GM12864 (cell line): ENCODE measurements around the gene KRTAP13-4.

Experiments used
- DNase-seq: peaks from one replicate; pipeline ENCODE4 v3.0.0-alpha.2; 2011; ENCODE audit warnings: low read depth
- H3K4me3 ChIP-seq: 2 replicates; pipeline ENCODE4 v1.5.1; 2011; ENCODE audit warnings: mild to moderate bottlenecking, low read depth, low read length, control low read depth
- TF ChIP-seq, protein P1 (sequence below): IDR thresholded peaks from 2 replicates; pipeline ENCODE4 v1.5.1; 2011; ENCODE audit warnings: low read depth, mild to moderate bottlenecking, moderate library complexity, low read length, control low read depth, inconsistent platforms; ENCODE audit errors: missing control alignments

The KRTAP13-4 gene, protein sequence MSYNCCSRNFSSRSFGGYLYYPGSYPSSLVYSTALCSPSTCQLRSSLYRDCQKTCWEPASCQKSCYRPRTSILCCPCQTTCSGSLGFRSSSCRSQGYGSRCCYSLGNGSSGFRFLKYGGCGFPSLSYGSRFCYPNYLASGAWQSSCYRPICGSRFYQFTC

DNA sequence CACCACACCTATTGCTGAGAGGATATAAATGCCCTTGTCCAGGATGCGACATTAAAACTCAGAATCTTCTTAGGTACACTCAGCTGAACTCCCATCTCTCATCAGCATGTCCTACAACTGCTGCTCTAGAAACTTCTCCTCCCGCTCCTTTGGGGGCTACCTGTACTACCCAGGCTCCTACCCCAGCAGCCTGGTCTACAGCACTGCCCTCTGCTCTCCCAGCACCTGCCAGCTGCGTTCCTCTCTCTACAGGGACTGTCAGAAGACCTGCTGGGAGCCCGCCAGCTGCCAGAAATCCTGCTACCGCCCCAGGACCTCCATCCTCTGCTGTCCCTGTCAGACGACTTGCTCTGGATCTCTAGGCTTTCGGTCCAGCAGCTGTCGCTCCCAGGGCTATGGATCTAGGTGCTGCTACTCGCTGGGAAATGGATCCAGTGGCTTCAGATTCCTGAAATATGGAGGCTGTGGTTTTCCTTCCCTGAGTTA lies at the start of gene KRTAP13-4:
TSS of gene KRTAP13-4 (plus strand) at position 51 of the 486 bp plus-strand sequence. CDS start at position 107, 56 bp downstream.
- TF ChIP-seq, protein P1, sequence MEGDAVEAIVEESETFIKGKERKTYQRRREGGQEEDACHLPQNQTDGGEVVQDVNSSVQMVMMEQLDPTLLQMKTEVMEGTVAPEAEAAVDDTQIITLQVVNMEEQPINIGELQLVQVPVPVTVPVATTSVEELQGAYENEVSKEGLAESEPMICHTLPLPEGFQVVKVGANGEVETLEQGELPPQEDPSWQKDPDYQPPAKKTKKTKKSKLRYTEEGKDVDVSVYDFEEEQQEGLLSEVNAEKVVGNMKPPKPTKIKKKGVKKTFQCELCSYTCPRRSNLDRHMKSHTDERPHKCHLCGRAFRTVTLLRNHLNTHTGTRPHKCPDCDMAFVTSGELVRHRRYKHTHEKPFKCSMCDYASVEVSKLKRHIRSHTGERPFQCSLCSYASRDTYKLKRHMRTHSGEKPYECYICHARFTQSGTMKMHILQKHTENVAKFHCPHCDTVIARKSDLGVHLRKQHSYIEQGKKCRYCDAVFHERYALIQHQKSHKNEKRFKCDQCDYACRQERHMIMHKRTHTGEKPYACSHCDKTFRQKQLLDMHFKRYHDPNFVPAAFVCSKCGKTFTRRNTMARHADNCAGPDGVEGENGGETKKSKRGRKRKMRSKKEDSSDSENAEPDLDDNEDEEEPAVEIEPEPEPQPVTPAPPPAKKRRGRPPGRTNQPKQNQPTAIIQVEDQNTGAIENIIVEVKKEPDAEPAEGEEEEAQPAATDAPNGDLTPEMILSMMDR: no peak
- DNase-seq: no peak
- H3K4me3 ChIP-seq: no peak within 1 kb of the TSS

DNA sequence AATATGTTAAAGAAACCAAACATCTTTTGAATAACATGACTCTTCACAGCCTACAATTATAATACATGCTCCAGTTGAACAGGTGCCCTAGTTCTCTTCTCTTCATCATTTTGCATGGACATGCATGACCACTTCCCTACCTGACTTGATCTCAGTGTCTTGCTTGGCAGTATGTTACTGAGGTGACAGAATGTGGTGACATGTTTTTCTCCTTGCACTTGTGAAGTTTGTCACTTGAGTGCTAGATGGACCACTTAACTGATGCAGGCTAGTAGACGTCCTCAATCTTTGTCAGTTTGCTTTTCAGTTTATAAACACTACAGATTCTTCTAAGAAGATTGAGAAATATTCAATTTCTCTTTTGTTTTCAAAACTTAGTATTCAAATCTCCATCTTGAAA lies 47.8 kb upstream of the KRTAP13-4 start:
- DNase-seq: no peak
- no peak overlapping the region for H3K4me3 ChIP-seq
- TF ChIP-seq, protein P1: no peak

DNA sequence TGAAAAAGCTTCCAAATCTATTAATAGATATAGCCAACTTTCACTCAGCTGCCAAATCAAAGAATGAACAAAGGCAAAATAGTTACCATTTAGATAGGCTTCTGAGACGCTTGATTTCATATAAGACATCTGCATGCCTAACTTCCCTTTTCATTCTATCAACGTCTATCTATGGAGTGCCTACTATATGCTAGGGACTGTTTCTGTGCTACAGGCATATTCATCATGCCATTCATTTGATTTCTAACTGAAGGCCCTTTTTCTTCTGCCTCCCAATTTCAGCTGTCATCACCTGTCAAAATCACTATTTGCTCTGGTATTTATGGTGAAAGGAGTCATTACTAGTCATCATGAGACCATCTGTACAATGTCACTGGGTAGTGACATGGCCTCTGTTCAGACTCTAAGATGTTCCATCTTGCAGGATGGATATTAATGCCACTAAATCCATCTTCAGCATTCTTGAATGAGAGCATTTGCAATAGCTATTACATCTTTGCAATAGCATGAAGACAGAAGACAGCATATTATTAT lies 38.5 kb upstream of the KRTAP13-4 start:
- TF ChIP-seq, protein P1: no peak
- no peak for DNase-seq
- H3K4me3 ChIP-seq: no peak overlapping the region

DNA sequence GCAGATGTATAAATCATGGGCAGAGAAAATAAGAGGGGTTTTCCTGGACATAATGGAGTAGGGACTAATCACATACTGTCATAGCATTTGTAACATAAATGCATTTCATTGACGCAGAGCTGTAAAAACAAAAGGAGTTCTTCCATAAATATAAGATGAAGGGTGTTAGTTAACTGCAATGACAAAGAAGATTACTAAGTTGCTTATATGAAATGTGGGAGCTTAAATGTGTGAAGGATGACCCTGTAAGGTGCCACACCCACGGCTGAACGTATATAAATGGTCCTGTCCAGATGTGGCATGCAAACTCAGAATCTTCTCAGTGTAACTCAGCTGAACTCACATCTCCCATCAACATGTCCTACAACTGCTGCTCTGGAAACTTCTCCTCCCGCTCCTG lies 34.3 kb upstream of the KRTAP13-4 start, which contains the start of gene KRTAP13-1:
TSS of gene KRTAP13-1 (plus strand) at position 301 of the 400 bp plus-strand sequence. CDS start at position 357, 56 bp downstream.
- DNase-seq: no peak
- TF ChIP-seq, protein P1: no peak

DNA sequence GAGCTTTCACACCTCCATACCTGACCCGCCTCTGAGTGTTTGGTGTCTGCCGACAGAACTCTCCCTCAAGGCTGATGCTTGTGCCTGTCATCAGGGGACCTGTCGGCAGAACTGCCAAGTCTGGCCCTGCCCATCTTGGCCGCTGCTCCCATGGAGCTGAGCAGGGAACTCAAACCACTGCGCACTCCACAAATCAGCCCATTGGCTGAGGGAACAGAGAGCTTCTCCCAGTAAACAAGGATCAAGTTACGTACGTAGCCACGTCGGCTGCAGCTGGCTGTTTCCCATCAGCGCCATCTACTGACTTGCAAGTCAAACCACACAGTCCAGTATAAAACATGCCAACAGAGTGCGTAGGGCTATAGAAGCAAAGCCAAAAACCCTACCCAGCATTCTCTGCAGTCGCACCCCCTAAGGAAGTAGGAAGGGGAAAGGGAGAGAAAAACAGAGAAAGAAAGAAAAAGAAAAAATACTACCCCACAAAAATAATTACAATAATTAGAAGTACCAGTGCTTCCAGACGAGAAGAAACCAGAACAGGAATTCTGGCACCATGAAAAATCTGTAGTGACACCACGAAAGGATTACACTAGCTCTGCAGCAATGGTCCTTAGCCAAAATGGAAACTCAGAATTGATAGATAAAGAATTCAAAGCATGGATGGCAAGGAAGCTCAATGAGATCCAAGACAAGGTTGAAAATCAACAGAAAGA lies 21.1 kb upstream of the KRTAP13-4 start:
- TF ChIP-seq, protein P1: no peak
- DNase-seq: no peak
- H3K4me3 ChIP-seq: no peak overlapping the region

More for the DNA sequence above, 34.3 kb upstream of the KRTAP13-4 start, which contains the start of gene KRTAP13-1:
- H3K4me3 ChIP-seq: no peak within 1 kb of the TSS

DNA sequence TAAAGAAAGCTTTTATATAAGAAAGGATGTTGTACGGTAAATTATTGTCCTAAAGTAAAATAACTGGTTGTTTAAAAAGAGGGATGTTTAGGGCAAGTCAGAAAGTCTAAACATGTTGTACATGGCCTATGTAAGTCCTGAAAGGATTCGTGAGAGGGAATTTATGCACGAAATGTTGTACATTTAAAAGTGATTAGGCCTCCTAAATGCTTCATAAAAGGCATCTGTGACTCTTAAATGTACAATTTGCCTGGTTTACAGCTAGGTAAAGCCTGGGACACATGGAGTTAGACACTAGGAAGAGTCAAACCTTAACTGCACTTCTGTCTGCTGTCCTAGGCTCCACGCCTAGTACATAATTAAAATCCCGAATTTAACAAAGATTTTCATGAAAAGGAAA lies 14.0 kb upstream of the KRTAP13-4 start:
- DNase-seq: no peak
- no peak overlapping the region for H3K4me3 ChIP-seq
- TF ChIP-seq, protein P1: no peak
